Astrocyte (in vitro differentiated cells and primary cell): Measurements from ENCODE around the gene TMED10. TPM values are rescaled to one million over a fixed set of nuclear protein-coding genes. Genes with fewer than 3 reads are reported as not detected.

Experiments used
- DNase-seq: peaks from one replicate; pipeline ENCODE4 v3.0.0-alpha.2; 2010; ENCODE audit warnings: low read depth
- FAIRE-seq: peaks from 2 replicates; lab custom pipeline; 2011; peaks lifted over from hg19 to GRCh38; lab: Jason Lieb, UNC
- H2AFZ ChIP-seq: 2 replicates; pipeline ENCODE4 v1.6.0; 2012; ENCODE audit warnings: low read depth, low read length, inconsistent platforms
- H3K27ac ChIP-seq: 2 replicates; pipeline ENCODE4 v1.5.1; 2011; ENCODE audit warnings: low read depth, low read length, inconsistent platforms
- H3K27me3 ChIP-seq: 2 replicates; pipeline ENCODE4 v1.6.0; 2011; ENCODE audit warnings: low read length, inconsistent platforms; ENCODE audit not compliant: insufficient read depth
- H3K36me3 ChIP-seq: 2 replicates; pipeline ENCODE4 v1.5.1; 2011; ENCODE audit warnings: low read length, inconsistent platforms; ENCODE audit not compliant: insufficient read depth
- H3K4me1 ChIP-seq: 2 replicates; pipeline ENCODE4 v1.5.1; 2011; ENCODE audit warnings: low read length, inconsistent platforms; ENCODE audit not compliant: insufficient read depth
- H3K4me2 ChIP-seq: 2 replicates; pipeline ENCODE4 v1.6.0; 2012; ENCODE audit warnings: low read length, inconsistent platforms
- H3K4me3 ChIP-seq: 2 replicates; pipeline ENCODE4 v1.5.1; 2011; ENCODE audit warnings: low read depth, mild to moderate bottlenecking, low read length, inconsistent platforms; ENCODE audit not compliant: insufficient read depth
- H3K79me2 ChIP-seq: 2 replicates; pipeline ENCODE4 v1.6.0; 2012; ENCODE audit warnings: mild to moderate bottlenecking, low read length, inconsistent platforms; ENCODE audit not compliant: insufficient read depth
- H3K9ac ChIP-seq: 2 replicates; pipeline ENCODE4 v1.6.0; 2012; ENCODE audit warnings: mild to moderate bottlenecking, low read length, inconsistent platforms
- H3K9me3 ChIP-seq: 2 replicates; pipeline ENCODE4 v1.5.1; 2012; ENCODE audit warnings: low read depth, mild to moderate bottlenecking, low read length, inconsistent platforms; ENCODE audit not compliant: insufficient read depth
- H4K20me1 ChIP-seq: 2 replicates; pipeline ENCODE4 v1.6.0; 2012; ENCODE audit warnings: low read length, inconsistent platforms; ENCODE audit not compliant: insufficient read depth
- H3K27ac Mint-ChIP-seq: one replicate; pipeline ENCODE4 v1.8.0; 2021; ENCODE audit warnings: mild to moderate bottlenecking, mixed read lengths; ENCODE audit not compliant: unreplicated experiment
- H3K27me3 Mint-ChIP-seq: one replicate; pipeline ENCODE4 v1.8.0; 2021; ENCODE audit warnings: low read depth, mixed read lengths; ENCODE audit not compliant: unreplicated experiment
- H3K36me3 Mint-ChIP-seq: one replicate; pipeline ENCODE4 v1.8.0; 2021; ENCODE audit warnings: low read depth, mixed read lengths; ENCODE audit not compliant: unreplicated experiment
- H3K4me1 Mint-ChIP-seq: one replicate; pipeline ENCODE4 v1.8.0; 2021; ENCODE audit warnings: low read depth, mixed read lengths; ENCODE audit not compliant: unreplicated experiment
- H3K4me3 Mint-ChIP-seq: one replicate; pipeline ENCODE4 v1.8.0; 2021; ENCODE audit warnings: mild to moderate bottlenecking, moderate library complexity, mixed read lengths; ENCODE audit not compliant: unreplicated experiment
- H3K9me3 Mint-ChIP-seq: one replicate; pipeline ENCODE4 v1.8.0; 2021; ENCODE audit warnings: mild to moderate bottlenecking, mixed read lengths; ENCODE audit not compliant: unreplicated experiment
- CTCF ChIP-seq: IDR thresholded peaks from 2 replicates; pipeline ENCODE4 v1.5.1; 2011; ENCODE audit warnings: low read depth, mild to moderate bottlenecking, inconsistent platforms, low read length, moderate library complexity; ENCODE audit not compliant: insufficient read depth
- EZH2 ChIP-seq: IDR thresholded peaks from 2 replicates; pipeline ENCODE4 v1.6.1; 2012; ENCODE audit warnings: mild to moderate bottlenecking, low read length, inconsistent platforms; ENCODE audit not compliant: insufficient read depth
- total RNA-seq: library from RNA; stranded (reverse); gene quantifications from 2 replicates; pipeline ENCODE4 v1.2.1, GENCODE V29; 2021

Gene TMED10
- total RNA-seq, 1 donor from 2014 or later, result 331 TPM

GRCh38 chr14:75107186-75107585 lies 69.2 kb downstream of the TMED10 start:
- H3K9me3 ChIP-seq, result no peaks in the 10 kb centered on the region
- H3K27me3 ChIP-seq, result no peaks in the 10 kb centered on the region
- TF ChIP-seq EZH2 (no peak), CTCF (no peak)
- H3K27ac Mint-ChIP-seq, result no peak overlapping the region
- H3K4me1 Mint-ChIP-seq, result no peaks in the 10 kb centered on the region
- no peak overlapping the region for H3K27ac ChIP-seq
- no peak overlapping the region for H2AFZ ChIP-seq
- DNase-seq (no peak), FAIRE-seq (no peak)
- no peaks in the 10 kb centered on the region for H3K79me2 ChIP-seq
- no peak overlapping the region for H3K9ac ChIP-seq
- no peaks in the 10 kb centered on the region for H4K20me1 ChIP-seq
- no peaks in the 10 kb centered on the region for H3K4me1 ChIP-seq
- H3K4me2 ChIP-seq, result no peak overlapping the region
- H3K36me3 Mint-ChIP-seq, result peaks cover 25% of the 10 kb centered on the region
- no peaks in the 10 kb centered on the region for H3K27me3 Mint-ChIP-seq
- H3K9me3 Mint-ChIP-seq, result no peaks in the 10 kb centered on the region
- H3K4me3 Mint-ChIP-seq, result no peak overlapping the region
- H3K36me3 ChIP-seq, result peaks cover 41% of the 10 kb centered on the region
- no peak overlapping the region for H3K4me3 ChIP-seq

- Mint-ChIP-seq H3K36me3 (peaks cover 26% of the 10 kb centered on the region), H3K27me3 (no peaks in the 10 kb centered on the region), H3K27ac (no peak overlapping the region), H3K4me1 (peaks cover 2% of the 10 kb centered on the region), H3K9me3 (peaks cover 1% of the 10 kb centered on the region), H3K4me3 (no peak overlapping the region)
- TF ChIP-seq CTCF (no peak), EZH2 (no peak)
- H3K4me3 ChIP-seq, result no peak overlapping the region
- no peaks in the 10 kb centered on the region for H3K79me2 ChIP-seq
- H3K9ac ChIP-seq, result no peak overlapping the region
- no peak overlapping the region for H3K27ac ChIP-seq
- peaks cover 34% of the 10 kb centered on the region for H3K36me3 ChIP-seq
- H2AFZ ChIP-seq, result no peak overlapping the region
- H4K20me1 ChIP-seq, result peaks cover 4% of the 10 kb centered on the region
- FAIRE-seq (no peak), DNase-seq (no peak)
- H3K27me3 ChIP-seq, result no peaks in the 10 kb centered on the region
- no peaks in the 10 kb centered on the region for H3K4me1 ChIP-seq
- H3K4me2 ChIP-seq, result no peak overlapping the region
- H3K9me3 ChIP-seq, result no peaks in the 10 kb centered on the region
These were observed 74.9 kb downstream of the TMED10 start for GRCh38 chr14:75101491-75101890.

- H2AFZ ChIP-seq, result no peak overlapping the region
- no peaks in the 10 kb centered on the region for H3K79me2 ChIP-seq
- no peak for TF ChIP-seq CTCF
- TF ChIP-seq EZH2, result no peak
- H3K27me3 ChIP-seq, result no peaks in the 10 kb centered on the region
- DNase-seq (no peak), FAIRE-seq (no peak)
- H3K4me2 ChIP-seq, result no peak overlapping the region
- Mint-ChIP-seq H3K27me3 (no peaks in the 10 kb centered on the region), H3K4me3 (no peak overlapping the region), H3K27ac (no peak overlapping the region), H3K36me3 (peaks cover 24% of the 10 kb centered on the region), H3K4me1 (peaks cover 2% of the 10 kb centered on the region), H3K9me3 (peaks cover 1% of the 10 kb centered on the region)
- peaks cover 4% of the 10 kb centered on the region for H4K20me1 ChIP-seq
- H3K9ac ChIP-seq, result no peak overlapping the region
- no peaks in the 10 kb centered on the region for H3K4me1 ChIP-seq
- H3K9me3 ChIP-seq, result no peaks in the 10 kb centered on the region
- no peak overlapping the region for H3K4me3 ChIP-seq
- H3K27ac ChIP-seq, result no peak overlapping the region
- peaks cover 29% of the 10 kb centered on the region for H3K36me3 ChIP-seq
These were observed 77.7 kb downstream of the TMED10 start for GRCh38 chr14:75098682-75099081.
